Sigmoid colon (tissue), 7 donors: ENCODE results near the gene SNTN. TPM values are rescaled to one million over a fixed set of nuclear protein-coding genes. Genes with fewer than 3 reads are reported as not detected.
"Not testable (repeated sequence)": the region's sequence is repeated elsewhere in the genome, so short reads cannot be mapped to it uniquely, and the experiment has no call there.

Experiments used
- DNase-seq: peaks from one replicate; pipeline ENCODE4 v3.0.0-alpha.2; 2019
- H3K27ac ChIP-seq, 4 donors: fragments of 200-600 bp; sonication (generic); one replicate each; pipeline ENCODE4 v1.5.1; 2016 to 2019; ENCODE audit warnings: mild to moderate bottlenecking in 1 of 4
- H3K27me3 ChIP-seq, 3 donors: fragments of 200-600 bp; sonication (generic); one replicate each; pipeline ENCODE4 v1.5.1; 2019; ENCODE audit warnings: mild to moderate bottlenecking in 1 of 3
- H3K36me3 ChIP-seq, 4 donors: fragments of 200-600 bp; sonication (generic); one replicate each; pipeline ENCODE4 v1.5.1; 2016 to 2019
- H3K4me1 ChIP-seq, 4 donors: fragments of 200-600 bp; sonication (generic); one replicate each; pipeline ENCODE4 v1.5.1; 2017 to 2019
- H3K4me3 ChIP-seq, 4 donors: fragments of 200-600 bp; sonication (generic); one replicate each; pipeline ENCODE4 v1.5.1; 2017 to 2019; ENCODE audit warnings: mild to moderate bottlenecking in 2 of 4, moderate library complexity in 1 of 4
- H3K9me3 ChIP-seq, 4 donors: fragments of 200-600 bp in 3 of 4; sonication (generic) in 3 of 4; one replicate each; pipeline versions ENCODE4 v1.5.1 to v1.6.1; 2013 to 2019
- CTCF ChIP-seq, 4 experiments: fragments of 450-650 bp in 3 of 4; fragments of 200-600 bp in 1 of 4; IDR thresholded peaks; one replicate each; pipeline ENCODE4 v1.5.1; 2016 to 2019; ENCODE audit warnings: antibody characterized with exemption in 4 of 4, mild to moderate bottlenecking in 3 of 4, moderate library complexity in 2 of 4
- EP300 ChIP-seq, 4 donors: sonication (generic); formaldehyde crosslinking; IDR thresholded peaks; one replicate each; pipeline ENCODE4 v1.6.1; 2017; ENCODE audit warnings: antibody characterized with exemption in 4 of 4
- POLR2A ChIP-seq, 2 donors: fragments of 450-650 bp; IDR thresholded peaks; one replicate each; pipeline ENCODE4 v1.6.1; 2016; ENCODE audit warnings: antibody characterized with exemption in 2 of 2, mild to moderate bottlenecking in 2 of 2, moderate library complexity in 2 of 2
- POLR2AphosphoS5 ChIP-seq, 4 donors: sonication (generic); formaldehyde crosslinking; IDR thresholded peaks; one replicate each; pipeline ENCODE4 v1.6.1; 2017; ENCODE audit warnings: antibody characterized with exemption in 4 of 4
- WGBS, 2 donors: extraction: QIAGEN DNeasy Blood & Tissue Kit; methylation state at CpG; one replicate each; pipeline ENCODE4 v1.1.7; 2013; 5-methylcytosine and 5-hydroxymethylcytosine counted together
- intact Hi-C: fragments of 100-400 bp; cut with DNase I; formaldehyde crosslinking; loops from one replicate; pipeline ENCODE4 v1.15.1; 2023
- polyA plus RNA-seq, 3 donors: library from polyadenylated mRNA; stranded (reverse); fragments of 200-250 nt; gene quantifications; one replicate each; pipeline ENCODE4 v1.2.3, GENCODE V29; 2013
- total RNA-seq, 4 donors: library from RNA; depleted of rRNA; stranded (reverse); fragments of >200 nt; gene quantifications; one replicate each; pipeline ENCODE4 v1.1.0, GENCODE V29; 2016
- donor health status: healthy with polysubstance abuse.
- donor health status: Bipolar disorder and iron deficiency.
- donor health status: healthy.

Gene SNTN
- total and polyA plus RNA-seq, 7 donors, result not detected

GRCh38 chr3:63639806-63640205, 12.7 kb upstream of the SNTN start:
- WGBS, 2 donors, result 88 to 92% methylated on average over 2 of the region's 2 CpGs

GRCh38 chr3:63642488-63642887, 10.0 kb upstream of the SNTN start:
- Histone ChIP-seq H3K27me3 (no peaks in the 10 kb centered on the region), H3K9me3 (peaks cover 0 to 3% (median 0%) of the 10 kb centered on the region in 4 donors), H3K4me3 (no peak overlapping the region), H3K27ac (no peak overlapping the region), H3K36me3 (no peaks in the 10 kb centered on the region), H3K4me1 (no peaks in the 10 kb centered on the region)
- intact Hi-C loops, result no loop called here
- WGBS, 2 donors, result 39 to 86% methylated on average over 1 of the region's 1 CpG
- TF ChIP-seq CTCF (IDR thresholded peaks at IDR 0.05), result no peak
- TF ChIP-seq POLR2AphosphoS5 (IDR thresholded peaks at IDR 0.05), result no peak
- TF ChIP-seq POLR2A (IDR thresholded peaks at IDR 0.05), result no peak
- TF ChIP-seq EP300 (IDR thresholded peaks at IDR 0.05), result no peak
- DNase-seq, result no peak

More at GRCh38 chr3:63639806-63640205, 12.7 kb upstream of the SNTN start:
- intact Hi-C loops, result no loop called here
- H3K27ac ChIP-seq, result no peak overlapping the region
- TF ChIP-seq POLR2AphosphoS5 (IDR thresholded peaks at IDR 0.05) (no peak), CTCF (IDR thresholded peaks at IDR 0.05) (no peak), POLR2A (IDR thresholded peaks at IDR 0.05) (no peak), EP300 (IDR thresholded peaks at IDR 0.05) (no peak)
- no peak overlapping the region for H3K4me3 ChIP-seq
- no peaks in the 10 kb centered on the region for H3K4me1 ChIP-seq
- no peak for DNase-seq
- H3K27me3 ChIP-seq, result no peaks in the 10 kb centered on the region
- H3K9me3 ChIP-seq, result peaks cover 0 to 3% (median 0%) of the 10 kb centered on the region in 4 donors
- no peaks in the 10 kb centered on the region for H3K36me3 ChIP-seq

- Histone ChIP-seq H3K4me3 (no peak overlapping the region), H3K27me3 (no peaks in the 10 kb centered on the region), H3K4me1 (no peaks in the 10 kb centered on the region), H3K36me3 (no peaks in the 10 kb centered on the region), H3K9me3 (no peaks in the 10 kb centered on the region), H3K27ac (no peak overlapping the region)
- WGBS, 2 donors, result 79 to 83% methylated on average over 5 of the region's 5 CpGs
- no peak for DNase-seq
- no peak for TF ChIP-seq POLR2A (IDR thresholded peaks at IDR 0.05)
- no peak for TF ChIP-seq EP300 (IDR thresholded peaks at IDR 0.05)
- TF ChIP-seq CTCF (IDR thresholded peaks at IDR 0.05), result no peak
- no peak for TF ChIP-seq POLR2AphosphoS5 (IDR thresholded peaks at IDR 0.05)
- intact Hi-C loops, result no loop called here
Observed at GRCh38 chr3:63644212-63644797, 8.2 kb upstream of the SNTN start.

- H3K27me3 ChIP-seq, H3K4me3 ChIP-seq: not testable (repeated sequence)
- 26 to 59% methylated on average over 25 of the region's 25 CpGs for WGBS, 2 donors
Observed at GRCh38 chr3:63644928-63645781, 7.3 kb upstream of the SNTN start.

GRCh38 chr3:63654211-63654610, 1.7 kb downstream of the SNTN start:
- H3K27ac ChIP-seq, result no peak overlapping the region
- no peaks in the 10 kb centered on the region for H3K9me3 ChIP-seq
- TF ChIP-seq CTCF (IDR thresholded peaks at IDR 0.05) (no peak), EP300 (IDR thresholded peaks at IDR 0.05) (no peak)
- no peaks in the 10 kb centered on the region for H3K4me1 ChIP-seq
- 83 to 86% methylated on average over 4 of the region's 4 CpGs for WGBS, 2 donors
- intact Hi-C loops, result no loop called here
- no peaks in the 10 kb centered on the region for H3K36me3 ChIP-seq
- no peak for DNase-seq
- no peaks in the 10 kb centered on the region for H3K27me3 ChIP-seq
- H3K4me3 ChIP-seq, result no peak overlapping the region

More at GRCh38 chr3:63644928-63645781, 7.3 kb upstream of the SNTN start:
- H3K27ac ChIP-seq, H3K36me3 ChIP-seq, H3K4me1 ChIP-seq, DNase-seq, H3K9me3 ChIP-seq, intact Hi-C loops: not testable (repeated sequence)
